Measurements from ENCODE around the gene HNRNPL. TPM values are rescaled to one million over a fixed set of nuclear protein-coding genes. Genes with fewer than 3 reads are reported as not detected.
"Not testable (repeated sequence)": the region's sequence is repeated elsewhere in the genome, so short reads cannot be mapped to it uniquely, and the experiment has no call there.

HNRNPL gene
- total and polyA plus RNA-seq, 2 donors (not counting 1 experiment from before 2014, with no cell fraction given), result 292 to 418 TPM

GRCh38 chr19:38800577-38801347, 49.0 kb downstream of the HNRNPL start:
- no peak overlapping the region for H3K27ac ChIP-seq (ENCODE audit: low read length in 2 of 2)
- ChIA-PET CTCF (interaction anchor here (0.8 to 1.0 kb wide), 2 partner anchors 33 to 673 kb away, joined by 3 read pairs; no protein-coding TSS in a partner anchor), POLR2A (no interaction called here)
- H3K27me3 ChIP-seq (replicated peaks in 1 of 4; ENCODE audit: control extremely low read depth in 1 of 4, control insufficient read depth in 3 of 4, insufficient read depth in 4 of 4, low read length in 3 of 4), result no peaks in the 10 kb centered on the region
- peaks cover 3 to 4% of the 10 kb centered on the region in 2 donors for H3K4me1 ChIP-seq (ENCODE audit: control insufficient read depth in 2 of 2, insufficient read depth in 2 of 2, low read length in 2 of 2)
- Mint-ChIP-seq H3K27me3 (no peaks in the 10 kb centered on the region), H3K4me3 (no peak overlapping the region), H3K27ac (no peak overlapping the region), H3K4me1 (peaks cover 4% of the 10 kb centered on the region), H3K9me3 (ENCODE audit: insufficient read depth) (no peaks in the 10 kb centered on the region)
- TF ChIP-seq CTCF (IDR thresholded peaks at IDR 0.05) (no peak), EZH2 (IDR thresholded peaks at IDR 0.05; ENCODE audit: borderline replicate concordance, insufficient read depth, low read depth, low read length, poor library complexity, severe bottlenecking) (no peak)
- 95% methylated on average over 4 of the region's 5 CpGs for WGBS (ENCODE audit: insufficient coverage)
- ATAC-seq (ENCODE audit: low read depth) (no peak), DNase-seq (no peak)
- no peaks in the 10 kb centered on the region for H3K9me3 ChIP-seq (ENCODE audit: control extremely low read depth in 1 of 3, control insufficient read depth in 2 of 3, insufficient read depth in 1 of 3, low read length in 2 of 3)
- no peaks in the 10 kb centered on the region for H4K20me1 ChIP-seq (ENCODE audit: control insufficient read depth, insufficient read depth, low read length, poor library complexity, severe bottlenecking)
- H2AFZ ChIP-seq (ENCODE audit: insufficient read depth, low read depth, low read length, poor library complexity, severe bottlenecking), result no peak overlapping the region
- no peaks in the 10 kb centered on the region for H3K36me3 ChIP-seq (replicated peaks in 1 of 2; ENCODE audit: control extremely low read depth in 1 of 2, control insufficient read depth in 1 of 2, extremely low read depth in 1 of 2, insufficient read depth in 2 of 2, low read length in 1 of 2)
- intact Hi-C loops (cut with micrococcal nuclease), result no loop called here
- H3K4me3 ChIP-seq (ENCODE audit: control extremely low read depth in 1 of 5, extremely low read depth in 1 of 5, insufficient read depth in 1 of 5, low read depth in 2 of 5, low read length in 4 of 5), result no peak overlapping the region
- H3K79me2 ChIP-seq (ENCODE audit: control insufficient read depth, insufficient read depth, low read length), result no peaks in the 10 kb centered on the region
- H3K4me2 ChIP-seq (replicated peaks; ENCODE audit: low read depth, low read length, poor library complexity, severe bottlenecking), result no peak overlapping the region
- H3K9ac ChIP-seq (ENCODE audit: low read length), result no peak overlapping the region

- no peak overlapping the region for H3K4me2 ChIP-seq (replicated peaks; ENCODE audit: low read depth, low read length, poor library complexity, severe bottlenecking)
- no peaks in the 10 kb centered on the region for H3K4me1 Mint-ChIP-seq
Observed at GRCh38 chr19:38799104-38799503, 50.7 kb downstream of the HNRNPL start.

GRCh38 chr19:38797781-38798180, 52.0 kb downstream of the HNRNPL start:
- CTCF ChIA-PET; H3K9me3 ChIP-seq (ENCODE audit: control extremely low read depth in 1 of 3, control insufficient read depth in 2 of 3, insufficient read depth in 1 of 3, low read length in 2 of 3); H2AFZ ChIP-seq (ENCODE audit: insufficient read depth, low read depth, low read length, poor library complexity, severe bottlenecking); ATAC-seq (ENCODE audit: low read depth); H3K27ac ChIP-seq (ENCODE audit: low read length in 2 of 2); POLR2A ChIA-PET; H4K20me1 ChIP-seq (ENCODE audit: control insufficient read depth, insufficient read depth, low read length, poor library complexity, severe bottlenecking); H3K4me3 ChIP-seq (ENCODE audit: control extremely low read depth in 1 of 5, extremely low read depth in 1 of 5, insufficient read depth in 1 of 5, low read depth in 2 of 5, low read length in 4 of 5); H3K27me3 ChIP-seq (replicated peaks in 1 of 4; ENCODE audit: control extremely low read depth in 1 of 4, control insufficient read depth in 3 of 4, insufficient read depth in 4 of 4, low read length in 3 of 4); H3K9ac ChIP-seq (ENCODE audit: low read length); H3K4me1 Mint-ChIP-seq; H3K79me2 ChIP-seq (ENCODE audit: control insufficient read depth, insufficient read depth, low read length); H3K4me2 ChIP-seq (replicated peaks; ENCODE audit: low read depth, low read length, poor library complexity, severe bottlenecking); H3K4me3 Mint-ChIP-seq; DNase-seq; H3K27ac Mint-ChIP-seq; H3K4me1 ChIP-seq (ENCODE audit: control insufficient read depth in 2 of 2, insufficient read depth in 2 of 2, low read length in 2 of 2); H3K9me3 Mint-ChIP-seq (ENCODE audit: insufficient read depth); H3K36me3 ChIP-seq (replicated peaks in 1 of 2; ENCODE audit: control extremely low read depth in 1 of 2, control insufficient read depth in 1 of 2, extremely low read depth in 1 of 2, insufficient read depth in 2 of 2, low read length in 1 of 2); H3K27me3 Mint-ChIP-seq: not testable (repeated sequence)
- intact Hi-C loops (cut with micrococcal nuclease), result loop anchor here (10.0 kb wide), 1 partner anchor 63 kb away; no protein-coding TSS in a partner anchor
- WGBS (ENCODE audit: insufficient coverage), result no CpG with 5 or more reads among the region's 33 CpGs

More at GRCh38 chr19:38799104-38799503, 50.7 kb downstream of the HNRNPL start:
- TF ChIP-seq EZH2 (IDR thresholded peaks at IDR 0.05; ENCODE audit: borderline replicate concordance, insufficient read depth, low read depth, low read length, poor library complexity, severe bottlenecking), result no peak
- Histone ChIP-seq H4K20me1 (ENCODE audit: control insufficient read depth, insufficient read depth, low read length, poor library complexity, severe bottlenecking) (no peaks in the 10 kb centered on the region), H2AFZ (ENCODE audit: insufficient read depth, low read depth, low read length, poor library complexity, severe bottlenecking) (no peak overlapping the region), H3K9ac (ENCODE audit: low read length) (no peak overlapping the region), H3K36me3 (replicated peaks in 1 of 2; ENCODE audit: control extremely low read depth in 1 of 2, control insufficient read depth in 1 of 2, extremely low read depth in 1 of 2, insufficient read depth in 2 of 2, low read length in 1 of 2) (no peaks in the 10 kb centered on the region), H3K27ac (ENCODE audit: low read length in 2 of 2) (no peak overlapping the region), H3K9me3 (ENCODE audit: control extremely low read depth in 1 of 3, control insufficient read depth in 2 of 3, insufficient read depth in 1 of 3, low read length in 2 of 3) (no peaks in the 10 kb centered on the region), H3K79me2 (ENCODE audit: control insufficient read depth, insufficient read depth, low read length) (no peaks in the 10 kb centered on the region), H3K27me3 (replicated peaks in 1 of 4; ENCODE audit: control extremely low read depth in 1 of 4, control insufficient read depth in 3 of 4, insufficient read depth in 4 of 4, low read length in 3 of 4) (no peaks in the 10 kb centered on the region), H3K4me3 (ENCODE audit: control extremely low read depth in 1 of 5, extremely low read depth in 1 of 5, insufficient read depth in 1 of 5, low read depth in 2 of 5, low read length in 4 of 5) (no peak overlapping the region), H3K4me1 (ENCODE audit: control insufficient read depth in 2 of 2, insufficient read depth in 2 of 2, low read length in 2 of 2) (no peaks in the 10 kb centered on the region)
- no peaks in the 10 kb centered on the region for H3K27me3 Mint-ChIP-seq
- ATAC-seq (ENCODE audit: low read depth) (no peak), DNase-seq (no peak)
- no peaks in the 10 kb centered on the region for H3K9me3 Mint-ChIP-seq (ENCODE audit: insufficient read depth)
- intact Hi-C loops (cut with micrococcal nuclease), result loop anchor here (10.0 kb wide), 1 partner anchor 64 kb away; no protein-coding TSS in a partner anchor
- H3K27ac Mint-ChIP-seq, result no peak overlapping the region
- no peak overlapping the region for H3K4me3 Mint-ChIP-seq
- CTCF ChIA-PET, result interaction anchor here (1.2 kb wide), 1 partner anchor 89 kb away, joined by 4 read pairs; no protein-coding TSS in a partner anchor
- 100% methylated on average over 3 of the region's 10 CpGs for WGBS (ENCODE audit: insufficient coverage)
- POLR2A ChIA-PET, result interaction anchor here (0.5 kb wide), 1 partner anchor 77 kb away, joined by 3 read pairs; no protein-coding TSS in a partner anchor
